ENCODE measurements around the gene ZNF492. TPM values are rescaled to one million over a fixed set of nuclear protein-coding genes. Genes with fewer than 3 reads are reported as not detected.

Gene ZNF492
- polyA plus RNA-seq, 12 donors, result 0.75 to 1.9 (median 1.2) TPM; not detected in 2

Other genes with a start within 250 kb of the ZNF492 start
- gene ZNF98, start 212.0 kb upstream of the ZNF492 start, polyA plus RNA-seq (ENCODE audit: insufficient read length in 12 of 12), result 1 to 10 TPM in 8 of 12 donors, under 1 TPM in 2, not detected in 2; 0.38 to 3.9 (median 1.8) TPM
- under 1 TPM in 10 of 12 donors, not detected in 2; 0.09 to 0.51 (median 0.28) TPM for gene ZNF99, start 149.8 kb downstream of the ZNF492 start, polyA plus RNA-seq (ENCODE audit: insufficient read length in 12 of 12)
- under 1 TPM in 2 of 12 donors, not detected in 10; 0.11 to 0.12 TPM for gene ZNF723, start 198.0 kb downstream of the ZNF492 start, polyA plus RNA-seq (ENCODE audit: insufficient read length in 12 of 12)